HL-60 (cell line): ENCODE data around the gene TEC.

Source experiments
- DNase-seq, 2 experiments: peaks; one replicate each; pipeline ENCODE4 v3.0.0-alpha.2; 2010 to 2020; ENCODE audit warnings: low read depth in 1 of 2, low spot score in 1 of 2
- H3K27ac ChIP-seq: fragments of 250-450 bp; sonication (Bioruptor Pico); replicated peaks from 2 replicates; pipeline ENCODE4 v1.5.1; 2020; ENCODE audit warnings: mild to moderate bottlenecking, moderate library complexity
- H3K27me3 ChIP-seq: fragments of 250-450 bp; sonication (Bioruptor Pico); 2 replicates; pipeline ENCODE4 v1.5.1; 2021; ENCODE audit warnings: mild to moderate bottlenecking, moderate library complexity; ENCODE audit not compliant: insufficient read depth, poor library complexity, severe bottlenecking
- H3K4me3 ChIP-seq: replicated peaks from 2 replicates; pipeline ENCODE4 v1.5.1; 2011; ENCODE audit warnings: mild to moderate bottlenecking, control low read depth, low read length; ENCODE audit not compliant: insufficient read depth
- CTCF ChIP-seq: IDR thresholded peaks from one replicate; pipeline ENCODE4 v1.5.1; 2011; ENCODE audit warnings: low read length, control low read depth, inconsistent platforms; ENCODE audit not compliant: insufficient read depth
- GABPA ChIP-seq: IDR thresholded peaks from 2 replicates; pipeline ENCODE4 v1.6.1; 2012; ENCODE audit warnings: low read depth
- POLR2AphosphoS5 ChIP-seq: IDR thresholded peaks from 2 replicates; pipeline ENCODE4 v1.6.1; 2012; ENCODE audit warnings: low read depth
- REST ChIP-seq: IDR thresholded peaks from 2 replicates; pipeline ENCODE4 v1.6.1; 2012; ENCODE audit warnings: low read depth; ENCODE audit not compliant: insufficient replicate concordance
- SPI1 ChIP-seq: IDR thresholded peaks from 2 replicates; pipeline ENCODE4 v1.6.1; 2012; ENCODE audit warnings: low read depth, mild to moderate bottlenecking, borderline replicate concordance

The TEC gene

GRCh38 chr4:48243887-48244286 is 25.8 kb downstream of the TEC start:
- no peak for DNase-seq
- Histone ChIP-seq H3K27me3 (no peaks in the 10 kb centered on the region), H3K27ac (no peak overlapping the region), H3K4me3 (no peak overlapping the region)
- TF ChIP-seq SPI1 = no peak
- TF ChIP-seq REST = no peak
- TF ChIP-seq POLR2AphosphoS5 = no peak
- TF ChIP-seq CTCF = no peak
- no peak for TF ChIP-seq GABPA

DNA sequence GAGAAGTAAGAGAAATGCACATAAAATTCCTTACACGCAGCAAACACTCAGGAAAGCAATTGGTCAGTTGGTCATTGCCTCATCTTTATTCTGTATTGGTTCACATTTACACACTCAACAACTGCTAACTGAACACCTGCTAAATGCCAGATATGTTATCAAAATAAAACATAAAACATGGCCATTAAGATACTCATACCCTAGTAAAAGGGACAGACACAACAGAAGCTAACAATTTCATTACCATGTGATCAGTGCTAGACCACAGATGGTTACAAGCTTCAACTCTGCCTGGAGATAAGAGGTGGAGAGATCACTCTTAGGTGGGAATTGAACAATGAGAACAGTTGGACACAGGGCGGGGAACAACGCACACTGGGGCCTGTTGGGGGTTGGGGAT is 26.2 kb downstream of the TEC start:
- TF ChIP-seq CTCF (no peak), REST (no peak), SPI1 (no peak), POLR2AphosphoS5 (no peak), GABPA (no peak)
- Histone ChIP-seq H3K27me3 (no peaks in the 10 kb centered on the region), H3K4me3 (no peak overlapping the region), H3K27ac (no peak overlapping the region)
- DNase-seq = no peak

DNA sequence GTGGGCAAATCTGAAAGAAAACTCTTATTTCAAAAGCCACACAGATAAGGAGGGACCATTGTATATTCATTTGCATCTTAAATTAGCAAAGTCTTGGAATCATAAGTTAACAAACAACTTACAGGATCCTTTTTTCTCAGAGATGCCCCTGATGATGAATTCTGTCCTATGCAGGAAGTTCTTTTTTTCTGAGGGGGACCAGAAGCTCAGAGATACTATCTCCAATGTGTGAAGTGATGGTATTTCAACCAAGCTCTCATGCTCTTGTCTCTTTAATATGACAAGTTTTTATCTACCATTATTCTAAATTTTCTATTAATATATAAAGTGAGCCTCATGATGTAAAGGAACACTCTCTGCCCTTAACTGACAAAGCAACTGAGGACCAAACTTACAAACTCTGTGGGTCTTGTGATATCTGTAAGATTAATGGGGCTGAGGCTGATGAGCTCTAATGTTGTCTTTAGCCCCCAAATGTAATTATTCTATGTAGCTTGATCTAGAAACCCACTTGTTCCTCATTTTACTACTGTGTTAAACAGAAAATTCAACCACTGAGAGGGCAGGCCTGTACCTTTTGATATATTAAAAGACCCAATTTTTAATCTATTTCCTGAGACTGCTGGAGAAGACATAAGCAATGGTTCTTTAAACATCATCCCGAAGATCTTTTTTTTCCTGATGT is 27.0 kb downstream of the TEC start:
- no peak for TF ChIP-seq SPI1
- TF ChIP-seq REST = no peak
- no peak for TF ChIP-seq GABPA
- TF ChIP-seq POLR2AphosphoS5 = no peak
- no peak for TF ChIP-seq CTCF
- Histone ChIP-seq H3K4me3 (no peak overlapping the region), H3K27me3 (no peaks in the 10 kb centered on the region), H3K27ac (no peak overlapping the region)
- DNase-seq = no peak
